Measurements from ENCODE around the gene SYCE3. TPM values are rescaled to one million over a fixed set of nuclear protein-coding genes. Genes with fewer than 3 reads are reported as not detected.

SYCE3 gene
- total and polyA plus RNA-seq, 9 of the 15 experiments (the other 6 are each of a cell fraction or from before 2014, with no cell fraction given): 0.56 TPM; not detected in 8

GRCh38 chr22:50553310-50553709 is 9.4 kb downstream of the SYCE3 start:
- Histone ChIP-seq H4K20me1 (replicated peaks; ENCODE audit: control insufficient read depth, insufficient read depth, low read length) (no peaks in the 10 kb centered on the region), H2AFZ (ENCODE audit: low read depth, low read length) (no peak overlapping the region), H3K27me3 (ENCODE audit: control insufficient read depth in 2 of 2, insufficient read depth in 2 of 2, low read length in 2 of 2) (peaks cover 0 to 11% of the 10 kb centered on the region in 2 experiments; a peak in 1 of 5 replicates), H3K9me3 (replicated peaks; ENCODE audit: control insufficient read depth, insufficient read depth, low read depth, low read length) (no peaks in the 10 kb centered on the region), H3K36me3 (ENCODE audit: control insufficient read depth, insufficient read depth, low read length) (no peaks in the 10 kb centered on the region), H3K9ac (ENCODE audit: insufficient read depth in 1 of 2, low read depth in 2 of 2, low read length in 2 of 2) (no peak overlapping the region), H3K9me1 (ENCODE audit: control insufficient read depth, insufficient read depth, low read length) (no peaks in the 10 kb centered on the region), H3K4me3 (no peak overlapping the region), H3K79me2 (ENCODE audit: control insufficient read depth, insufficient read depth, low read length) (no peaks in the 10 kb centered on the region), H3K27ac (ENCODE audit: extremely low read depth, low read depth, low read length) (no peak overlapping the region), H3K4me1 (replicated peaks in 1 of 2; ENCODE audit: control insufficient read depth in 2 of 2, insufficient read depth in 2 of 2, low read length in 2 of 2) (peaks cover 0 to 11% of the 10 kb centered on the region in 2 experiments; a peak in 2 of 5 replicates), H3K4me2 (ENCODE audit: insufficient read depth, low read length) (no peak overlapping the region)
- no peak for ATAC-seq
- intact Hi-C loops (cut with micrococcal nuclease): no loop called here
- in situ Hi-C loops (cut with MboI): no loop called here
- DNase-seq (ENCODE audit: extremely low read depth in 1 of 4, low spot score in 3 of 4): no peak
- ChIA-PET POLR2A (interaction anchor here (0.5 kb wide), 1 partner anchor 47 kb away, joined by 3 read pairs; no protein-coding TSS in a partner anchor), CTCF (ENCODE audit: low intra/inter-chr PET ratio) (no interaction called here)
- no TSS peak for BruUV-seq (replicated peaks)
- FAIRE-seq: no peak
- WGBS (ENCODE audit: insufficient coverage, low coverage, missing lambda C conversion rate): 18% methylated on average over 8 of the region's 8 CpGs
- TF ChIP-seq ZNF316 (IDR thresholded peaks at IDR 0.05): no peak
- no peak for TF ChIP-seq SP2 (IDR thresholded peaks at IDR 0.05; ENCODE audit: extremely low read depth, low read depth, low read length, poor library complexity, severe bottlenecking)
- no peak for TF ChIP-seq SMAD4 (CRISPR knock-in tag; conservative IDR thresholded peaks at IDR 0.05)
- no peak for TF ChIP-seq ZNF586 (CRISPR knock-in tag; conservative IDR thresholded peaks at IDR 0.05)
- TF ChIP-seq NR4A1 (CRISPR knock-in tag; IDR thresholded peaks at IDR 0.05): no peak
- no peak for TF ChIP-seq NR4A1 (tag; IDR thresholded peaks at IDR 0.05)
- no peak for TF ChIP-seq SREBF1 (IDR thresholded peaks at IDR 0.05; ENCODE audit: borderline replicate concordance, low read depth, low read length)
- no peak for TF ChIP-seq CREB3 (tag; conservative IDR thresholded peaks at IDR 0.05; ENCODE audit: low read depth)
- TF ChIP-seq MGA (IDR thresholded peaks at IDR 0.05): no peak

Data from K562 (cell line).